Immature natural killer cell (primary cell): ENCODE results near the gene SLC9A5. TPM values are rescaled to one million over a fixed set of nuclear protein-coding genes. Genes with fewer than 3 reads are reported as not detected.

ENCODE experiments used
- DNase-seq, 3 donors: peaks; one replicate each; pipeline ENCODE4 v3.0.0; 2022; ENCODE audit warnings: mixed read lengths in 1 of 3
- H3K27ac Mint-ChIP-seq, 6 donors: one replicate each; pipeline ENCODE4 v1.8.0; 2020; ENCODE audit warnings: mixed read lengths in 6 of 6, mild to moderate bottlenecking in 5 of 6, inconsistent platforms in 4 of 6, moderate library complexity in 3 of 6
- H3K27me3 Mint-ChIP-seq, 3 donors: one replicate each; pipeline ENCODE4 v1.8.0; 2020 to 2021; ENCODE audit warnings: low read depth in 3 of 3, mild to moderate bottlenecking in 3 of 3, mixed read lengths in 3 of 3, moderate library complexity in 3 of 3, inconsistent platforms in 1 of 3
- H3K36me3 Mint-ChIP-seq, 3 donors: one replicate each; pipeline ENCODE4 v1.8.0; 2020; ENCODE audit warnings: mixed read lengths in 3 of 3, inconsistent platforms in 2 of 3, mild to moderate bottlenecking in 2 of 3
- H3K4me1 Mint-ChIP-seq, 2 donors: one replicate each; pipeline ENCODE4 v1.8.0; 2020; ENCODE audit warnings: inconsistent platforms in 2 of 2, mild to moderate bottlenecking in 2 of 2, mixed read lengths in 2 of 2, moderate library complexity in 1 of 2
- H3K4me3 Mint-ChIP-seq, 5 donors: one replicate each; pipeline ENCODE4 v1.8.0; 2020; ENCODE audit warnings: mild to moderate bottlenecking in 5 of 5, mixed read lengths in 5 of 5, inconsistent platforms in 3 of 5, moderate library complexity in 3 of 5
- H3K9me3 Mint-ChIP-seq, 6 donors: one replicate each; pipeline ENCODE4 v1.8.0; 2020; ENCODE audit warnings: mild to moderate bottlenecking in 6 of 6, mixed read lengths in 6 of 6, inconsistent platforms in 4 of 6, moderate library complexity in 3 of 6
- polyA plus RNA-seq, 3 donors: library from polyadenylated mRNA; unstranded; fragments of 300-500 nt; fragmentation: Illumina TruSeq; gene quantifications; one replicate each; pipeline ENCODE4 v1.2.3, GENCODE V29; 2021

The SLC9A5 gene
- polyA plus RNA-seq, 3 donors from 2014 or later, result 0.46 TPM; not detected in 2

DNA sequence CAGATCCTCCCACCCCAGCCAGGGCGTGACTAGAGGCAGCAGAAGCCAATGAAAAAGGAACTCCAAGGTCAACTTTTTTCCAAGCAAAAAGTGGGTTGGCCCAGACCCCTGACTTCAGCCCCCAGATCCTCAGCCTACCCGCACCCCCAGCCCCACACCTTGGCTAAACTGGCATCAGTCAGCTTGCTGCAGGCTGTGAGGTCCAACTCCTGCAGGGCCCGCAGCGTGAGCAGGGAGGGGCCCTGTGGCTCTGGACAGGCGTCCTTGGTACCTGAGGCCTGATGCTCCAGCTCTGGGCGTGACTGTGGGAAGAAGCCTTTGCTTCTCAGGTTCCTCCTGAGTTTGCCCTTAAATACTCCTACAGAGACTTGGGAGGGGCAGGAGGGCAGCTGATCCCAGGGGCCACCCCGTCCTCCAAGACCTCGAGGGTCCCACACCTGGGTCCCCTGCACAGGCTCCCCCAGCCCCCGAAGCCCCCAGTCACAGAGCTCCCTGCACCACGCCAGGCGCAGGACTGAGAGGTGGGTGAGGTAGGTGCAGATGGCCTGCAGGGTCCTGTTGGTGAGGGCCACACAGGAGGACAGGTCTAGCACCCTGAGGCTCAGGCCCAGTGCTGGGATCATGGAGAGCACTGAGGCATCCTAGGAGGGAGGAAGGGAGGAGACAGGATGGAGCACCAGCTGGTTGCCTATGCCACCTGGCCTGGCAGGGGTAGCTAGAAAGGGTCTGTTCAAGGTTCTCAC is 40.5 kb upstream of the SLC9A5 start:
- no peaks in the 10 kb centered on the region for H3K4me1 Mint-ChIP-seq
- no peak for DNase-seq
- H3K27me3 Mint-ChIP-seq, result peaks cover 0 to 4% (median 0%) of the 10 kb centered on the region in 3 donors
- H3K27ac Mint-ChIP-seq, result no peak overlapping the region
- no peaks in the 10 kb centered on the region for H3K36me3 Mint-ChIP-seq
- H3K9me3 Mint-ChIP-seq, result no peaks in the 10 kb centered on the region
- no peak overlapping the region for H3K4me3 Mint-ChIP-seq

DNA sequence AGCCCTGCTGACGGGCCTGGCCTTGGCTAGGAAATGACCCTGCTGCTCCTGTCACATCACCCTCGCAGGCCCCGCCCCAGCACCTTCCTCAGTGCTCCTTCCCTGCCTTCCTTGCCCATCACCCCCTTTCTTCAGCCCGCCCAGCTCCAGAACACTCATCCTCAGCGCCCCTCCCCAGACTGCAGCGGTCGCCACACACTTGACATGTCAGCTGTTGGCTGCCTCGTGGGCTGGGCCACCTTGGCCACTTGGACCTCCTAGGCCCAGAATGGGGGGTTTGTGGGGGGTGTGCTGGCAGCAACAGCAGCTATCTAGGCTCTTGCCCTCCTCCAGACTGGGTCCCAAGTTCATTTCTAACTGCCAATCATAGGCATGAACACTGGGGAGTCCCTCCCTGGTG is 39.2 kb upstream of the SLC9A5 start:
- DNase-seq, result no peak
- Mint-ChIP-seq H3K9me3 (no peaks in the 10 kb centered on the region), H3K4me3 (no peak overlapping the region), H3K27ac (no peak overlapping the region), H3K27me3 (peaks cover 0 to 4% (median 0%) of the 10 kb centered on the region in 3 donors), H3K36me3 (no peaks in the 10 kb centered on the region), H3K4me1 (no peaks in the 10 kb centered on the region)

DNA sequence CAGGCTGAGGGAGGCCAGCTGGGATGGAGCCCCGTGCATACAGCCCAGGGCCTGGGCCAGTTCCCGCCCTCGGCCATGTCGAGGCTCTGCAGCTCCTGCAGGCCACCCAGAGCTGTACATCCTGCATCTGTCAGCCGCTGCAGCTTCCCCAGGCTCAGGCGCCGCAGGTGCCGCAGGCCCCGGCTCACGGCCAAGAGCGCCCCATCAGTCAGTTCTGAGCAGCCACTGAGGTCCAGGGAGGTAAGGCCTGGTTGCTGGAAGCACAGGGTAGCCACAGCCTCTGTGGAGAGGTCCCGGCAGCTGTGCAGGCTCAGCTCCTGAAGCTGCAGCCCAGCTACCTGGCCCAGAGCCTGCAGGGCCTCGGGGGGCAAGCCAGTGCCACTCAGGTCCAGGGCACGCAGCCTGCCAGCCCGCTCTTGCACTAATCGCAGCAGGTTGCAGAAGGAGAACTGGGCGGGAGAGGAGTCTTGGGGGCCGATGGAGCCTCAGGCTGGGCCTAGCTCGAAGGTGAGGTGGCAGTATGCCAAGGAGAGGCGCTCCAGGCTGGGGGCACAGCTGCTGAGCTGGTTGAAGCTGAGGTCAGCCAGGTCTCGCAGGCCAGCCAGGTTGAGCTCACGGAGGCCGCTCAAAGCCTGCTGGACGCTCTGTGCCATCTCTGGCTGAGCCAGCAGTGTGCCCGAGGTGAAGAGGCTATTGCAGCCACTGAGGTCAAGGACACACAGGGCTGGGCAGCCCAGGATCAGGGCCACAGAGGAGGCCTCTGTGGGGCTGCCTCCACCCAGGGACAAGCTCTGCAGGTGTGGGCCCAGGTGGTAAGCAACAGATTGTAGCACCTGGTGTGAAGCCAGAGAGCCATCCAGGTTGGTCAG is 38.5 kb upstream of the SLC9A5 start:
- no peak overlapping the region for H3K27ac Mint-ChIP-seq
- H3K9me3 Mint-ChIP-seq, result no peaks in the 10 kb centered on the region
- H3K27me3 Mint-ChIP-seq, result peaks cover 0 to 4% (median 0%) of the 10 kb centered on the region in 3 donors
- no peak overlapping the region for H3K4me3 Mint-ChIP-seq
- no peaks in the 10 kb centered on the region for H3K36me3 Mint-ChIP-seq
- DNase-seq, result no peak
- H3K4me1 Mint-ChIP-seq, result no peaks in the 10 kb centered on the region

DNA sequence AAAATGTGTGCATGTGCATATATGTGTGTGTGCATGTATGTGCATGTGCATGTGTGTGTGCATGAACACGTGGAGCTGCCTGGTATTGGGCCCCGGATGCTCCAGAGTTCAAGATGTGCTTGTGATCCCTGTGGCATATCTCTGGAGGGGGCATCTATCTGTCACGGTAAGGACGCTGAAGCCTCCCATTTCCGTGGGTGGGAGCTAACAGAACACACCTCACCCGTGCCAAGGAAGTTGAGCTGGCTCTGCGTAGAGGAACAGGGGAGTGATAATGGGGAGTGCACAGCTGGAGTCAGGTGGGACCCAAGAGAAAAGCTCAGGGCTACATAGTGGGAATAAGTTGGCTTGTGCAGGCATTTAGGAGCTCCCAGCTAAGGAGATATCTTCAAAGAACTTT is 37.1 kb upstream of the SLC9A5 start:
- DNase-seq, result no peak
- Mint-ChIP-seq H3K36me3 (no peaks in the 10 kb centered on the region), H3K27ac (no peak overlapping the region), H3K9me3 (no peaks in the 10 kb centered on the region), H3K4me3 (no peak overlapping the region), H3K4me1 (no peaks in the 10 kb centered on the region), H3K27me3 (peaks cover 0 to 7% (median 0%) of the 10 kb centered on the region in 3 donors)

DNA sequence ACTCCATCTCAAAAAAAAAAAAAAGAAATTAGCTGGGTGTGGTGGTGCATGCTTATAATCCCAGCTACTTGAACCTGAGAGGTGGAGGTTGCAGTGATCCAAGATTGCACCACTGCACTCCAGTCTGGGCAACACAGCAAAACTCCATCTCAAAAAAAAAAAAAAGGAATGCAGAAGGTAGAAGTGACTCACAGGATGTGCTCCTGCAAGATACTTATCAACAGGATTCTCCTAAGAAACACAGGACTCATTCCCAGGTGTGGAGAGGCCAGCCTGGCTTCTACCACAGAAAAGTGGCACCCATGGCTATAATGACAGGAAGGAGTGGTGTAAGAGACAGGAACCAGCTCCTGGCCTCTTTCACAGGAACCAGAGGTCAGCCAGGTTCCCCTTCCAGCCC is 36.0 kb upstream of the SLC9A5 start:
- H3K4me3 Mint-ChIP-seq, result no peak overlapping the region
- no peaks in the 10 kb centered on the region for H3K4me1 Mint-ChIP-seq
- no peaks in the 10 kb centered on the region for H3K9me3 Mint-ChIP-seq
- H3K27ac Mint-ChIP-seq, result no peak overlapping the region
- peaks cover 0 to 6% (median 0%) of the 10 kb centered on the region in 3 donors for H3K27me3 Mint-ChIP-seq
- H3K36me3 Mint-ChIP-seq, result peaks cover 0 to 4% (median 0%) of the 10 kb centered on the region in 3 donors
- DNase-seq, result no peak

DNA sequence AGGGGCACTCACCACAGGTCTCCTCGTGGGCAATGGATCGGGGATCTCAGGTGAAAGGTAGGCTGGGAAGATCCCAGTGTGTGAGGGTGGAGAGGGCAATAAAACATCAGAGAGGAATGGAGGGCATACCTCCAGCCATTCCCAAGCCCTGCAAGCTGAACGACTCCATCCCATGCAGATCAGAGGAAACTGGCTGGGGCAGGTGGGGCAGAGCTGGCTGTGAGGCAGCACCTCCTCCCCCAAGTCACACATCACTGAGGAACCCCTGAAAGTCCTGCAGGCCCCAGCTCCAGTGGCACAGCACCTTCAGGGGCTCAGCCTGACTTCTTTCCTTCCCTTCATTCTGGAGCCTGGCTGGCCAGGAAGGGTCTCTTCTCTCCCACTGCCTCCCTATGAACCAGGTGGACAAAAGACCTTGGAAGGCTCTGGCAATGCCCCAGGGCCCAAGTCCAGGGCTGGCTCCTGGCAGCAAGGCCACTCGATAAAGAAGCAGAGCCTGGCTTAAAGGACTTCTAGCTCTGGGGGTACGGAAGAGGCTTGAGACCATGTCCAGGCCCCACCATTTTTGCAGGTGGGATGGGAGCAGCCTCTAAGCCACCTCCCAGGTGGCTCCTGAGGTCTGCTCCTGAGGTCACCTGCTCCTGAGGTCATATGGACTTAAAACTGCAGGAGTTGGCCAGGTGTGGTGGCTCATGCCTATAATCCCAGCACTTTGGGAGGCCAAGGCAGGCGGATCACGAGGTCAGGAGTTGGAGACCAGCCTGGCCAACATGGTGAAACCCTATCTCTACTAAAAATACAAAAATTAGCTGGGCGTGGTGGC is 35.4 kb upstream of the SLC9A5 start:
- no peak for DNase-seq
- Mint-ChIP-seq H3K9me3 (no peaks in the 10 kb centered on the region), H3K27ac (no peak overlapping the region), H3K4me3 (no peak overlapping the region), H3K36me3 (peaks cover 0 to 4% (median 0%) of the 10 kb centered on the region in 3 donors), H3K4me1 (no peaks in the 10 kb centered on the region), H3K27me3 (peaks cover 0 to 7% (median 0%) of the 10 kb centered on the region in 3 donors)

DNA sequence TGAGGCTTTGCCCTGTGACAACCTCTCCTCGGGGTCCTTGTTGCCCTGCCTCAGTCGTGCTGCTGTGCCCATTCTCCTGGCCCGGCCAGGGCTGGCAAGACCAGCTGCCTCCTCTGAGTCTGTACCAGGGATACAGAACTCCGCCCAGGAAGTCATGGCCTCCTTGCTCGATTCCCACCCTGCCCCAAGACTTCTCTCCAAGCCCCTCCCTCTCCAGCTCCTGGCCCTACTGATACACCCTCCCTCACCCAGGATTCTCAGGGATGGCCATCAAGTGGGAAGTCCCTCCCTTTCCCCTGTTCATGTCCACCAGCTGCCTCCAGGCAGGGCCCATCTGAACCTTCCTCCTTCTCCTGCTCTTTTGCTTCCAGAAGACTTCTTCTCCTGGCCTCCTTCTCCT is 33.1 kb upstream of the SLC9A5 start:
- Mint-ChIP-seq H3K27ac (peak overlapping the region in 1 of 6 donors; percentile 18), H3K4me3 (no peak overlapping the region)

DNA sequence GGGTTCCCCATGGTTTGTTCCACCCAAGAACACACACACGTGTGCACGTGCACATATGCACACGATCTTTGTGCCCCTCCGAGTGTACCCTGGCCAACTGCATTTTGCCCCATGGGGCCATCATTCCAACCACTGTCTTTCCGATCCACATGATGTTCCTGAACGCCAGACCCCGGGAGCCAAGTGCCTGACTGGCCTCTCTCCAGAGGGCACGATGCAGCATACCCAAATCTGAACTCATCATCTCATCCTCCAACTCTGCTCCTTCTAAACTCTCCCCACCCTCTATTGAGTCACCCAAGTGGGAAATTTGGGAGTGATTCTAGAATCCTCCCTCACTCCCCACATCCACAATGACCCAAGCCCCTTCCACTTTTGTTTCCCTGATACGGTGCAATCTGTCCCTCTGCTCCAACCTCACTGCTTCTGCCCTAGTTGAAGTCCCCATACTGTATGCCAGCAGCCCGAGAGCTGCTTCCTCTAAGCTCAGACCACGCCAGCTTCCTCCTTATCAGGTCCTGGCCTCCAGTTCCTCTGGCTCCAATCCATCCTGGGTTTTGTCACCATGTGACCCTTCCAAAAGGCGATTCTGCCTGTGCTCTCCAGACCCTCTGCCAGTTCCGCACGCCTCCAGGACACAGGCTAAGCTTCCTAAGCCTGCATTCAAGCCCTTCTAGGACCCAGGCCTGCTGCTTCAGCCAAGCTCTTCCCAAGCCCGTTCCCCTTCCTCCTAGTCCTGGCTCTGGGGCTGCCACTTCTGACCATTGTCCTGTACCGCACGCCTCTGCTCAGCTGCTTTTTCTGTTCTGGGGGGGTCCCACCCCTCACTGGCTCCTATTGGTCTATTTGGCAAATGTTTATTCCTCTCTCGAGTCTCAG is 31.9 kb upstream of the SLC9A5 start:
- Mint-ChIP-seq H3K27me3 (peaks cover 0 to 6% (median 0%) of the 10 kb centered on the region in 3 donors), H3K36me3 (peaks cover 3 to 11% (median 8%) of the 10 kb centered on the region in 3 donors), H3K27ac (peak overlapping the region in 2 of 6 donors; percentile 18 to 48), H3K4me1 (no peaks in the 10 kb centered on the region), H3K9me3 (no peaks in the 10 kb centered on the region), H3K4me3 (no peak overlapping the region)
- no peak for DNase-seq

More for the DNA sequence above, 33.1 kb upstream of the SLC9A5 start:
- Mint-ChIP-seq H3K36me3 (peaks cover 3 to 8% (median 4%) of the 10 kb centered on the region in 3 donors), H3K9me3 (no peaks in the 10 kb centered on the region), H3K4me1 (no peaks in the 10 kb centered on the region), H3K27me3 (peaks cover 0 to 7% (median 0%) of the 10 kb centered on the region in 3 donors)
- DNase-seq, result no peak

DNA sequence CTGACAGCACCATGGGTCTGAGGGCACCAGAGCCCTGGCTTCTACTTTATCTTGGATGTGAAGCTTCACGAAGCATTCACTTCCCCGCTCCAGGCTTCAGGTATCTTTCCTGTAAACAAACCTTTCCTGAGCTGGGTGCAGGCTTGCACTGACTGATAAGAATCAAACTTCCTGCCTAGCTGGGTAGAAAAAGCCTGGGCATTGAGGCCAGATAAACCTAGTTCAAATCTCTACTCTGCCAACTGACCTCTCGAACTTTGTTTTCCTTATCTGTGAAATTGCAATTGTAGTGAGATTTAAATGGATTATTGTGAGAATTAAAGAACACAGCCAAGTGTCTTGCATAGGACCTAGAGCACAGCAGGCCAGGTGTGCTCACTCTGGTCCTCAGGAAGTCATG is 24.8 kb upstream of the SLC9A5 start:
- H3K27me3 Mint-ChIP-seq, result peaks cover 0 to 7% (median 4%) of the 10 kb centered on the region in 3 donors
- no peaks in the 10 kb centered on the region for H3K9me3 Mint-ChIP-seq
- H3K4me3 Mint-ChIP-seq, result no peak overlapping the region
- H3K4me1 Mint-ChIP-seq, result peaks cover 28 to 30% of the 10 kb centered on the region in 2 donors
- H3K27ac Mint-ChIP-seq, result no peak overlapping the region
- H3K36me3 Mint-ChIP-seq, result peaks cover 3 to 12% (median 10%) of the 10 kb centered on the region in 3 donors
- DNase-seq, result no peak

DNA sequence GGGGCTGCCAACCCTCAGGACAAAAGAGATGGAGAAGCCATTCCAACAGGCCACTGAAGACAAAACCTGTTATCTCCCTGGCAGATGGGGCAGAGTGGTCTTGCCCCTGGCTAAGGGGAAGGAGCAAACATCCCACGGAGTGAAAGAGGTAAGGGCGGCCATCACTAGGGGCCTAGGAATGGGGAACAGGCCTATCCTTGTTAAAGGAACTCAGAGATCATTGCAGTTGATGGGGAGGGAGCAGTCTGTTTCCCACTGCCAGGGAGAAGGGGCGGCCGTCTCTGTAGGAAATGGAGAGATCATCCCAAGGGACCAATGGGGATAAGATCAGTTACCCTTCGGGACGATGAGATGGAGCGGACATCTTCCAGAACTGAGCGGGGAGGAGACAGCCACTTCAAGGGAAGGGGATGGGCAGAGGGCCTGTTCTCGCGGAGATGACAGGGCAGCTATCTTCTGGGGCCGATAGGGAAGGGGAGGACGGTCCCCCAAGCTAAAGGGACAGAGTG is 22.4 kb upstream of the SLC9A5 start:
- no peak for DNase-seq
- no peaks in the 10 kb centered on the region for H3K9me3 Mint-ChIP-seq
- H3K27ac Mint-ChIP-seq, result peak overlapping the region; percentile 93 to 98 (median 96)
- H3K36me3 Mint-ChIP-seq, result peaks cover 4 to 7% (median 5%) of the 10 kb centered on the region in 3 donors
- H3K27me3 Mint-ChIP-seq, result peaks cover 0 to 8% (median 4%) of the 10 kb centered on the region in 3 donors
- H3K4me3 Mint-ChIP-seq, result peak overlapping the region; percentile 95 to 99 (median 96)
- peaks cover 28 to 30% of the 10 kb centered on the region in 2 donors for H3K4me1 Mint-ChIP-seq

DNA sequence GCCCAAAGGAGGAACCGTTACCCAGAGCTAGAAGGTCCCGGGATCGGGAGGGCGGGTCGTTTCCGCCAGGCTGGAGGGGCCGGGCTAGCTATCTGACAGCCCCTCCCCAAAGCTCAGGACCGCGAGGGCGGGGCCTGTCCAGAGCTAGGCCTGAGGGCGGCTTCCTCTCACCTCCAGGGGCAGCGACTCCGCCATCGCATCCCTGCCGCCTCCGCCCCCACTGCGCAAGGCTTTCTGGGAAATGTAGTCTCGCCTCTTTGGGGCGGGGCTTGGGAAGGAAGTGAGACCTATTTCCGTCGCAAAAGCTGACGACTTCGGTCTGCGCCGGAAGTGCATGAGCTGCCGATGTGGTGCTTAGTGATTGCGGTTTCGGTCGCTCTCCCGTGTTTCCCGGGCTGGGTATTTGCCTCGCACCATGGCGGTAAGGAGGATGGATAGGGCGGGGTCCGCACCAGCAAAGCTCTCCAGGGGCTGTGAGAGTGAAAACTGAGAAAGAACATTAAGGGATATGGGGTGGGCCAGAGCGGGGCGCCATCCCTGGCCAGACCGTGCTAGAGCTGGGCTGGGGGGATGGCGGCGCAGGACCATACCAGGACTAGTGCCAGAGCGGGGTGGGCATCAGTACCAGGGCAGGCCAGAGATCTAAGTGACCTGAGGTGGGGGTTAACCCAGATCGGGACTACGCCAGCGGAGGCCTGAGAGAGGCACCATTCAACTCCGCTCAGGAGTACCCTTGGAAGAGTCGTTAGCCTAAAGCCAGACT is 21.8 kb upstream of the SLC9A5 start, which contains the start of gene TMEM208:
TSS of gene TMEM208 (plus strand) at position 327 of the 763 bp plus-strand sequence. CDS start at position 416, 89 bp downstream.
- peaks cover 28 to 30% of the 10 kb centered on the region in 2 donors for H3K4me1 Mint-ChIP-seq
- H3K36me3 Mint-ChIP-seq, result peaks cover 4 to 7% (median 5%) of the 10 kb centered on the region in 3 donors
- peak within 1 kb of the TSS; percentile 93 to 98 (median 96) for H3K27ac Mint-ChIP-seq
- H3K9me3 Mint-ChIP-seq, result no peaks in the 10 kb centered on the region
- peaks cover 0 to 8% (median 4%) of the 10 kb centered on the region in 3 donors for H3K27me3 Mint-ChIP-seq
- H3K4me3 Mint-ChIP-seq, result peak within 1 kb of the TSS; percentile 95 to 99 (median 96)
- DNase-seq, result peak; percentile 98 to 99 (median 98)

DNA sequence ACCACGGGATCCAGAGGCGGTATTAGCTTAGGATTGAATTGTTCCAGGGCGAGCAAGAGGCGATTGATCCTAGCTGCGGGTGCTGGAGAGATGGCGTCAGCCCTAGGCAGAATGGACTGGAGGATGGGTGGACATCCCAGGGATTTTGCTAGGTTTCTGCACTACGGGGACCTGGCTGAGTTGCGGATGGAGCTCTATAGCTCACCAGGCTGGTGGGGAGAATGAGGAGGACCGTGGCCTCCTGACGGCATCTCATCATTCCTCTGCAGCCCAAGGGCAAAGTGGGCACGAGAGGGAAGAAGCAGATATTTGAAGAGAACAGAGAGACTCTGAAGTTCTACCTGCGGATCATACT is 21.2 kb upstream of the SLC9A5 start:
- H3K4me1 Mint-ChIP-seq, result peaks cover 28 to 30% of the 10 kb centered on the region in 2 donors
- H3K27ac Mint-ChIP-seq, result peak overlapping the region; percentile 93 to 98 (median 96)

More for the DNA sequence above, 21.2 kb upstream of the SLC9A5 start:
- H3K4me3 Mint-ChIP-seq, result peak overlapping the region; percentile 95 to 99 (median 96)
- H3K9me3 Mint-ChIP-seq, result no peaks in the 10 kb centered on the region
- no peak for DNase-seq
- peaks cover 4 to 7% (median 5%) of the 10 kb centered on the region in 3 donors for H3K36me3 Mint-ChIP-seq
- peaks cover 0 to 8% (median 4%) of the 10 kb centered on the region in 3 donors for H3K27me3 Mint-ChIP-seq
